Panc1 (cell line): ENCODE measurements around the gene CGB1. TPM values are rescaled to one million over a fixed set of nuclear protein-coding genes. Genes with fewer than 3 reads are reported as not detected.

Experiments used
- ATAC-seq: fragments of 200-7000 bp; cut with Tn5 transposase; 2 replicates; pipeline ENCODE4 v1.9.1; 2020; ENCODE audit warnings: mild to moderate bottlenecking, moderate library complexity
- BruUV-seq: library from RNA; stranded (reverse); fragments of 400-500 nt; replicated peaks from 2 replicates; lab custom pipeline; 2021; lab: Mats Ljungman, UMichigan
- CTCF ChIA-PET: fragments of 300-600 bp; sonication (Branson Sonifier 250); formaldehyde crosslinking; loops from one replicate; lab custom pipeline; 2022; ENCODE audit warnings: antibody characterized with exemption; lab: Charles Lee
- POLR2A ChIA-PET: fragments of 300-600 bp; sonication (Branson Sonifier 250); formaldehyde crosslinking; loops from one replicate; lab custom pipeline; 2022; ENCODE audit warnings: antibody characterized with exemption; lab: Charles Lee
- DNase-seq: peaks from one replicate; pipeline ENCODE4 v3.0.0-alpha.2; 2010; ENCODE audit warnings: low read depth, low spot score
- H3K27ac ChIP-seq: 2 replicates; pipeline ENCODE4 v1.5.1; 2011; ENCODE audit warnings: mild to moderate bottlenecking, low read length, inconsistent platforms
- H3K27me3 ChIP-seq: fragments of 200-500 bp; sonication (Bioruptor generic); 2 replicates; pipeline ENCODE4 v1.6.0; 2014; ENCODE audit warnings: low read length, inconsistent platforms; ENCODE audit not compliant: control insufficient read depth, insufficient read depth
- H3K36me3 ChIP-seq: fragments of 200-500 bp; sonication (Bioruptor generic); 2 replicates; pipeline ENCODE4 v1.5.1; 2014; ENCODE audit warnings: inconsistent platforms, mild to moderate bottlenecking, low read length, moderate library complexity; ENCODE audit not compliant: control insufficient read depth, insufficient read depth
- H3K4me1 ChIP-seq: 2 replicates; pipeline ENCODE4 v1.5.1; 2011; ENCODE audit warnings: inconsistent platforms, mild to moderate bottlenecking, low read length, moderate library complexity; ENCODE audit not compliant: control insufficient read depth, insufficient read depth
- H3K4me3 ChIP-seq, 2 experiments: 2 replicates each; pipeline ENCODE4 v1.5.1; 2011 to 2012; ENCODE audit warnings: low read depth in 2 of 2, low read length in 2 of 2, mild to moderate bottlenecking in 2 of 2, inconsistent platforms in 1 of 2, moderate library complexity in 1 of 2
- H3K9me3 ChIP-seq: fragments of 200-500 bp; sonication (Bioruptor generic); 2 replicates; pipeline ENCODE4 v1.5.1; 2014; ENCODE audit warnings: low read depth, mild to moderate bottlenecking, inconsistent platforms, low read length, moderate library complexity; ENCODE audit not compliant: control insufficient read depth, insufficient read depth
- CTCF ChIP-seq: fragments of 450-650 bp; IDR thresholded peaks from 2 replicates; pipeline ENCODE4 v1.5.1; 2017; ENCODE audit warnings: mild to moderate bottlenecking
- POLR2AphosphoS5 ChIP-seq: IDR thresholded peaks from 2 replicates; pipeline ENCODE4 v1.6.1; 2012; ENCODE audit warnings: mild to moderate bottlenecking, low read depth, low read length, moderate library complexity
- REST ChIP-seq, 2 experiments: IDR thresholded peaks; 2 replicates each; pipeline ENCODE4 v1.6.1; 2011 to 2012; ENCODE audit warnings: low read depth in 2 of 2, control low read depth in 1 of 2, low read length in 1 of 2, mild to moderate bottlenecking in 1 of 2, moderate library complexity in 1 of 2; ENCODE audit not compliant: insufficient read depth in 1 of 2
- SIN3A ChIP-seq: IDR thresholded peaks from 2 replicates; pipeline ENCODE4 v1.6.1; 2012; ENCODE audit warnings: low read depth, mild to moderate bottlenecking, low read length, moderate library complexity, borderline replicate concordance; ENCODE audit not compliant: insufficient read depth
- TCF7L2 ChIP-seq: IDR thresholded peaks from 2 replicates; pipeline ENCODE4 v1.6.1; 2011; ENCODE audit warnings: mild to moderate bottlenecking, low read depth, low read length, inconsistent platforms
- in situ Hi-C: cut with HindIII; loops from 2 replicates; pipeline ENCODE4 v1.10.0; 2016; ENCODE audit warnings: low sequenced_read_pairs, low pct_unique_long_range_greater_than_20kb
- intact Hi-C: fragments of 100-400 bp; cut with micrococcal nuclease; formaldehyde crosslinking; loops from one replicate; pipeline ENCODE4 v1.10.0; 2022; ENCODE audit not compliant: unreplicated experiment
- total RNA-seq: library from RNA; stranded (reverse); gene quantifications from one replicate; pipeline ENCODE4 v1.2.1, GENCODE V29; 2021; ENCODE audit not compliant: unreplicated experiment

CGB1 gene
- total RNA-seq, 1 experiment from 2014 or later, result not detected

- peaks cover 13% of the 10 kb centered on the region for H3K36me3 ChIP-seq
- ATAC-seq (no peak), DNase-seq (no peak)
- no peaks in the 10 kb centered on the region for H3K27me3 ChIP-seq
- intact Hi-C loops (no loop called here), in situ Hi-C loops (no loop called here)
- TF ChIP-seq CTCF (no peak), REST (IDR thresholded peaks at IDR 0.05; ENCODE audit: insufficient read depth in 1 of 2, low read depth in 2 of 2, low read length in 1 of 2) (no peak), POLR2AphosphoS5 (no peak), TCF7L2 (no peak), SIN3A (no peak)
- no peaks in the 10 kb centered on the region for H3K4me1 ChIP-seq
- ChIA-PET POLR2A (no interaction called here), CTCF (no interaction called here)
- peak overlapping the region; percentile 94 for H3K27ac ChIP-seq
- no TSS peak for BruUV-seq
- peak overlapping the region; percentile 93 to 95 for H3K4me3 ChIP-seq
- H3K9me3 ChIP-seq, result no peaks in the 10 kb centered on the region
These were observed 49.2 kb upstream of the CGB1 start for GRCh38 chr19:49085868-49086232.

- BruUV-seq, result no TSS peak
- intact Hi-C loops, result no loop called here
These were observed 48.5 kb upstream of the CGB1 start, which contains the start of gene SNRNP70 for GRCh38 chr19:49085020-49085867. TSS of gene SNRNP70 (plus strand) at chr19:49085451. CDS start at chr19:49086415, 964 bp downstream.

More at GRCh38 chr19:49085020-49085867, 48.5 kb upstream of the CGB1 start, which contains the start of gene SNRNP70:
- ATAC-seq, result peak; percentile 97
- Histone ChIP-seq H3K9me3 (no peaks in the 10 kb centered on the region), H3K27ac (peak within 1 kb of the TSS; percentile 94), H3K27me3 (no peaks in the 10 kb centered on the region), H3K4me1 (no peaks in the 10 kb centered on the region), H3K4me3 (peak within 1 kb of the TSS; percentile 93 to 95), H3K36me3 (peaks cover 10% of the 10 kb centered on the region)
- in situ Hi-C loops, result no loop called here
- TF ChIP-seq TCF7L2 (no peak), REST (IDR thresholded peaks at IDR 0.05; ENCODE audit: insufficient read depth in 1 of 2, low read depth in 2 of 2, low read length in 1 of 2) (no peak), POLR2AphosphoS5 (peak; percentile 80), SIN3A (peak; percentile 23; the same call in 1 of the 2 replicates), CTCF (no peak)
- CTCF ChIA-PET, result no interaction called here
- POLR2A ChIA-PET, result no interaction called here
- peak; percentile 80 for DNase-seq
